Ascending aorta (tissue), 2 donors: Measurements from ENCODE around the gene TMEM145. TPM values are rescaled to one million over a fixed set of nuclear protein-coding genes. Genes with fewer than 3 reads are reported as not detected.

Experiments used
- DNase-seq, 2 donors: peaks; one replicate each; pipeline ENCODE4 v3.0.0-alpha.2; 2019; ENCODE audit warnings: low spot score in 2 of 2
- H3K27ac ChIP-seq, 2 donors: fragments of 200-600 bp; sonication (generic); one replicate each; pipeline ENCODE4 v1.5.1; 2016 to 2017; ENCODE audit warnings: mild to moderate bottlenecking in 1 of 2
- H3K27me3 ChIP-seq: fragments of 200-600 bp; sonication (generic); one replicate; pipeline ENCODE4 v1.5.1; 2017
- H3K36me3 ChIP-seq, 2 donors: fragments of 200-600 bp; sonication (generic); one replicate each; pipeline ENCODE4 v1.5.1; 2016
- H3K4me1 ChIP-seq, 2 donors: fragments of 200-600 bp; sonication (generic); one replicate each; pipeline ENCODE4 v1.5.1; 2016 to 2017; ENCODE audit warnings: mild to moderate bottlenecking in 1 of 2
- H3K4me3 ChIP-seq, 2 donors: fragments of 200-600 bp; sonication (generic); one replicate each; pipeline ENCODE4 v1.5.1; 2016 to 2017; ENCODE audit warnings: mild to moderate bottlenecking in 1 of 2
- H3K9me3 ChIP-seq, 2 donors: fragments of 200-600 bp; sonication (generic); one replicate each; pipeline ENCODE4 v1.5.1; 2016
- CTCF ChIP-seq, 3 experiments: fragments of 200-600 bp in 2 of 3; fragments of 450-650 bp in 1 of 3; sonication (generic) in 2 of 3; IDR thresholded peaks; one replicate each; pipeline ENCODE4 v1.5.1; 2016 to 2019; ENCODE audit warnings: antibody characterized with exemption in 3 of 3, mild to moderate bottlenecking in 1 of 3, moderate library complexity in 1 of 3
- intact Hi-C: fragments of 100-400 bp; cut with DNase I; formaldehyde crosslinking; loops from one replicate; pipeline ENCODE4 v1.15.1; 2023
- total RNA-seq: library from RNA; depleted of rRNA; stranded (reverse); fragments of >200 nt; gene quantifications from one replicate; pipeline ENCODE4 v1.1.0, GENCODE V29; 2016

Gene TMEM145
- total RNA-seq, 1 donor from 2014 or later, result not detected

GRCh38 chr19:42272989-42273406, 40.1 kb upstream of the TMEM145 start:
- no peaks in the 10 kb centered on the region for H3K9me3 ChIP-seq
- DNase-seq, result no peak
- H3K27ac ChIP-seq, result peak overlapping the region in 1 of 2 donors; percentile 97
- no peak overlapping the region for H3K4me3 ChIP-seq
- peaks cover 21 to 45% of the 10 kb centered on the region in 2 donors for H3K4me1 ChIP-seq
- TF ChIP-seq CTCF (IDR thresholded peaks at IDR 0.05), result no peak
- intact Hi-C loops, result no loop called here
- no peaks in the 10 kb centered on the region for H3K27me3 ChIP-seq
- peaks cover 35 to 36% of the 10 kb centered on the region in 2 donors for H3K36me3 ChIP-seq

DNA sequence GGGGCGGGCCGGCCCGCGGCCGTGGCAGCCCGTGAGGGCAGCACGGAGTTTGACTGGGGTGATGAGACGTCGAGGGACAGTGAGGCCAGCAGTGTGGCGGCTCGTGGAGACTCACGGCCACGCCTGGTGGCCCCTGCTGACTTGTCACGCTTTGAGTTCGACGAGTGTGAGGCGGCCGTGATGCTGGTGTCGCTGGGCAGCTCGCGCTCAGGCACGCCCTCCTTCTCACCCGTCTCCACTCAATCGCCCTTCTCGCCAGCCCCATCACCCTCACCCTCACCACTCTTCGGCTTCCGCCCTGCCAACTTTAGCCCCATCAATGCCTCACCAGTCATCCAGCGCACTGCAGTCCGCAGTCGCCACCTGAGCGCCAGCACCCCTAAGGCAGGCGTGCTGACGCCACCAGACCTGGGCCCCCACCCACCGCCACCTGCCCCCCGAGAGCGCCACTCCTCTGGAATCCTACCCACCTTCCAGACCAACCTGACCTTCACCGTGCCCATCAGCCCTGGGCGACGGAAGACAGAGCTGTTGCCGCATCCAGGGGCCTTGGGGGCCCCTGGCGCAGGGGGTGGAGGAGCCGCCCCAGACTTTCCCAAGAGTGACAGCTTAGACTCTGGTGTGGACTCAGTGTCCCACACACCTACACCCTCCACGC, 39.6 kb upstream of the TMEM145 start:
- DNase-seq, result peak in 1 of 2 donors; percentile 59
- Histone ChIP-seq H3K36me3 (peaks cover 35 to 36% of the 10 kb centered on the region in 2 donors), H3K4me3 (no peak overlapping the region), H3K4me1 (peaks cover 23 to 49% of the 10 kb centered on the region in 2 donors), H3K9me3 (no peaks in the 10 kb centered on the region), H3K27me3 (no peaks in the 10 kb centered on the region), H3K27ac (peak overlapping the region in 1 of 2 donors; percentile 97)
- TF ChIP-seq CTCF (IDR thresholded peaks at IDR 0.05), result no peak
- intact Hi-C loops, result no loop called here

- Histone ChIP-seq H3K4me3 (no peak overlapping the region), H3K36me3 (peaks cover 35 to 36% of the 10 kb centered on the region in 2 donors), H3K9me3 (no peaks in the 10 kb centered on the region), H3K4me1 (peaks cover 30 to 56% of the 10 kb centered on the region in 2 donors), H3K27ac (peak overlapping the region; percentile 93 to 96), H3K27me3 (no peaks in the 10 kb centered on the region)
- DNase-seq, result no peak
- no peak for TF ChIP-seq CTCF (IDR thresholded peaks at IDR 0.05)
- intact Hi-C loops, result no loop called here
Observed at GRCh38 chr19:42274065-42274682, 38.9 kb upstream of the TMEM145 start.

DNA sequence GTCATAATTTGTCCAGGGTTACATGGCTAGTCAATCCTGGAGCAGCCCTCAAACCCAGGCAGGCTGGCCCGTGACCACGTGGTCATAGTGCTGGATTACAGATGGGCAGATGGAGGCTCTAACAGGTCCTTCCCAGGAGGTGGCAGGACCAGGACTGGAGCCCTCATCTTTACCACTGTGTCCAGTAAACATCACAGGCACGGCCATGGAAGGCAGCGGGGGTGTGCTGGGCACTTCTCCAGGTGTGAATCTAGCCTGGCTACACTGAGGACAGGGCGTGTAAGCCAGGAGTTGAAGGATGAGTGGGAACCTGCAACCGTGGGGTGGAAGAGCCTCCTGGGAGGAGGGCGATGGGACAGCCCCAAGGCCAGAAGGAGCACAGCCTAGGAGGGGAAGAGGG, 38.0 kb upstream of the TMEM145 start:
- H3K36me3 ChIP-seq, result peaks cover 35 to 36% of the 10 kb centered on the region in 2 donors
- H3K27me3 ChIP-seq, result no peaks in the 10 kb centered on the region
- H3K27ac ChIP-seq, result peak overlapping the region; percentile 93 to 96
- DNase-seq, result no peak
- H3K4me3 ChIP-seq, result no peak overlapping the region
- intact Hi-C loops, result no loop called here
- peaks cover 35 to 58% of the 10 kb centered on the region in 2 donors for H3K4me1 ChIP-seq
- no peak for TF ChIP-seq CTCF (IDR thresholded peaks at IDR 0.05)
- H3K9me3 ChIP-seq, result no peaks in the 10 kb centered on the region

GRCh38 chr19:42275517-42275916, 37.6 kb upstream of the TMEM145 start:
- peak overlapping the region; percentile 93 to 96 for H3K27ac ChIP-seq
- peaks cover 35 to 57% of the 10 kb centered on the region in 2 donors for H3K4me1 ChIP-seq
- peaks cover 35 to 36% of the 10 kb centered on the region in 2 donors for H3K36me3 ChIP-seq
- H3K4me3 ChIP-seq, result no peak overlapping the region
- intact Hi-C loops, result no loop called here
- DNase-seq, result no peak
- TF ChIP-seq CTCF (IDR thresholded peaks at IDR 0.05), result no peak
- H3K27me3 ChIP-seq, result no peaks in the 10 kb centered on the region
- H3K9me3 ChIP-seq, result no peaks in the 10 kb centered on the region
